GM21786 (cell line): ENCODE data around the gene ZNF423.

Experiments
- ATAC-seq: cut with Tn5 transposase; IDR thresholded peaks from one replicate; pipeline ENCODE4 v1.9.1; 2021; ENCODE audit not compliant: unreplicated experiment

The ZNF423 gene

DNA sequence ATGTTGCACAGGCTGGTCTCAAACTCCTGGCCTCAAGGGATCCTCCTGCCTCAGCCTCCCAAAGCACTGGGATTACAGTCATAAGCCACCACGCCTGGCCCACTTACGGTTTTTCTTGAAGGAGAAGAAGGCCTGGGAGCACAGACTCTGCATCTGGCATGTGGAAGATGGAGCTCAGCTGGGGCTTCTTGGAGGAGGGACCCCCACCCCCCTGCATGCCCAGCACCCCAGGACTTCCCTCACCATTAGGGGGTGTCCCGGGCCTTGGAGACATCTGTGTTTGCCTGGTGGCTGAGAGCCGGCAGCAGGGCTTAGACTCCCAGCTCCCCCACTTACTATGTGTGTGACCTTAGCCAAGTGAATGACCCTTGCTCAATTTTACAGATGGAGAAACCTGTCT lies 204.7 kb downstream of the ZNF423 start:
- ATAC-seq, result no peak

DNA sequence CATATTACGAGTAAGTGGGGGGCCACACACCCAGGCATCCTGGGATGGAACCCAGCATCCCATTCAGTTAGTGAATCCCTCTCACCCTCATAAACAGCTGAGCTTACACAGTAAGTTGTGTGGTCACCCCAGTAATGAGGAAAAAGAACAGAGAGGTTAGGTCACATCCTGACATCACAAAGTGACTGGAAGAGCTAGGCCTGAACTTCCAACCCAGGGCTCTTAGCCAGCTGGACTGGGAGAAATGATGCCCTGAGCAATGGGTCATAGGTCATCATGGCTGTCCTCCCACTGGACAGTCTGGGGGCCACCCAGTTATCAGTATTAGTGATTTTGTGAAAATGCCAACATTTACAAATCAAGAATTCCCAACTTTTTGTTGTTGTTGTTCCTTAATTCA lies 205.3 kb downstream of the ZNF423 start:
- ATAC-seq, result no peak

DNA sequence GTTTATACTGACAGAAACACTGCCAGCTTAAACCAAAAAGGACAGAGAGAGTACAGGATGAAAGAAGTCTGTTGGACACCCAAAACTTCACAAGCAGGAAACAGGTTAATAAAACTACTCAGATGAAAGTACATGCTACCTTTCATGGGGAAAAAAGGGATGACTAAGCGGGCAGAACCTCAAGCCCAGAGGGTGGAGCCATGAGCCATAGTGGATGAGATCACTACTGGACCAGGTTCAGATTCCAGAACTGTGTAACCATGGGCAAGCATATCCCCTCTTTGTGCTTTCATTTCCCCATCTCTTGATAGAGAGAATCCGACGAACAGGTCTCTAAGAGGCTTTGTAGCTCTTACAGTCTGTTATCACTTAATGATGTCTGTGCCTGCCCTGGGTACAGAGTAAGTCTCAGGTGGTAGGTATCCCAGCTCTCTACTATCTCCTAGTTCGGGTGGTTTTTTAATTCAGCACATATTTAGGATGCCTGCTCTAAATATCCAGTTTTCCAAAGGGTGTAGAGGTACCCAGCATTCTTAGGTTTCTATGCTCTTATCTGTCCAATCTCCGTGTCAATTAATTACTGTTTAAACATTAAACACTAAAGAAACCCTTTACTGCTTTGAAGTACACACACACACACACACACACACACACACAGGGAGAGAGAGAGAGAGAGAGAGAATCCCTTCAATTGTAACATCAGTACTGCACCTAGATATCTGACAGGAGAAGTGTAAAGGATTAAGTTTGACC lies 206.7 kb downstream of the ZNF423 start:
- ATAC-seq, result no peak

DNA sequence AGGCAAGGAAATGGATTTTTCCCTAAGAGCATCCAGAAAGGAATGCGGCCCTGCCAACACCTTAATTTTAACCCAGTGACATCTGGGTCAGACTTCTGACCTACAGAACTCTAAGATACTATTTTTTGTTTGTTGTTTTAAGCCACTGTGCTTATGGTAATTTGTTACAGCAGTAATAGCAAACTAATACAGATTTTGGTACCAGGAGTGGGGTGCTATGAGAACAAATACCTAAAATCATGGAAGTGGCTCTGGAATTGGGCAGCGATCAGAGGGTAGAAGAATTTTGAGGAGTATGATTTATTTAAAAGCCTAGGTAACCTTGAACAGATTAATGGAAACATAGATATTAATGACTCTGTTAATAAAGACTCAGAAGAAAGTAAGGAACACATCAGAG lies 208.2 kb downstream of the ZNF423 start:
- no peak for ATAC-seq

DNA sequence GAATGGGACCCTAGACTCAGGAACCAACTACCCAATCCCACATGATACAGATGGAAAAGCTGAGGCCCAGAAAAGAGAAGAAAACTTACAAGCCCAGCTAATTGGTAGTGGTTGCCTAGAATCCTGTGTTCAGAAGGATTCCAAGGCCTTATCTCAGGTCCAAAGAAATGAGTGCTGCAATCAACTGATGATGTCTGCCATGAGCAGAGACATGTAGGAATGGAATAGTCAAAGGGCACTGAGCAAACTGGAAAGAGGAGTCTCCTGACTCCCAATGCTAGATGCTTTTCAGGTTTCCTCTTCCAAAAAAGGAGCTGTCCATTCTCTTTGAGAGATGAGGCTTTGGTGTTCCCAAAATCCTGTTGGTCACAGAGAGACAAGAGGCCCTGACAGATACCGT lies 210.6 kb downstream of the ZNF423 start:
- ATAC-seq, result no peak

DNA sequence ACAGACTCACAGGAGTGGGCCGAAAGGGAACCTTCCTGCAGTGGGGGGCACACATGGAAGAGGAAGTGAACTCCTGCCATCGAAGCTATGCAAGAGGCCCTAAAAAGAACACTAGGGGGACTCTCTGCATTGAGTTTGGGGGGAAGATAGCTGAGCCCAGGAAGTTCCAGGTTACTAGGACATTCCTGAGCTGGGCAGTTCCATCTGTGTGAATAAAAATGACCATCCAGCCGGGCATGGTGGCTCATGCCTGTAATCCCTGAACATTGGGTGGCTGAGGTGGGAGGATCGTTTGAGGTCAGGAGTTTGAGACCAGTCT lies 211.8 kb downstream of the ZNF423 start:
- no peak for ATAC-seq

DNA sequence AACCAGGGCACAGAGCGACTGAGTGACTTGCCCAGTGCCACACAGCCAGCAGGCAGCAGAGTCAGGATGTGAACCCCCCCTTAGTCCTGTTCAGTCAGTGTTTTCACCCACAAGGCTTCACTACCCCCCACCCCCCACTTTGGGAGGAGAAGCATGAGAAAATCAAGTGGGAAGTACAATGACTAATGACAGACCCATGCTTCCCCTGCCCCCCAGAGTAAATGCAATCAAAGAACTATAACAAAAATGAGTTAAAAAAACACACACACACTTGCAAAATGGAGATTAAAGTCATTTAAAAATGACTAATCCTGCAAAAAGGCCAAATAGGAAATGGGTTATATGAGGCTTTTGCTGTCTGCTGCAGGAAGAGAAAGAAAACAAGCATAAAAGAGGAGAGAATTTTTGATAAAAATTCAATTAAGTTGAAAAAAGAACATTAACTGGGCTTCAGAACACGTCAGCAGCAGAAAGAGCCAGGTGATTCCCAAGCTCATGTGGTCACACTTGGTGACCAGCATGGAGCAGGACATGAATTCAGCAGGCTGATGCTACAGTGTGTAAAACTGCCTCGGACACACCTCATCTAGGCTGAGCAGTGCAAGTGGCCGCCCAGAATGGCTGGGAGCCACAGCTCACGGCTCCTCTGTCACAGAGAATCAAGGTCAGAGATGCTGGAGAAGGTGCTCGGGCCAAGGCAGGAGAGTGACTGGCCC lies 212.3 kb downstream of the ZNF423 start:
- ATAC-seq, result no peak

DNA sequence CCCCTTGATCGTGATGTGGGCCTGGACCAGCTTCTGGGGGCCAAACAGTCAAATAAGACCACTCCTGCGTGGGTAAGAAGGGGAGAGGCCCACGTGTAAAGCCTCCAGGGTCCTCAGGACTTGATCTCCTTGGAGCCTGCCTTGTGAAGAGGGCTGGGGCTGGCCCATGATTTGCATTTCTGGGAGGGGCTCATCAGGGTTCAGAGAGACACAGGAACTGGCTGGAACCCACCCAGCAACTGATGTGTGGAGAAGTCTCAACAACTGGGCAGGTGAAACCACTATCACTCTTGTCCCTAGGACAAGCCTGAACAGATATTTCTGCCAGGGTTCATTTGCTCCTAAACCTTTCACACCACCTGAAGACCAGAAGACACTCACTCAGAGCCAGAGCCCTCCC lies 214.7 kb downstream of the ZNF423 start:
- ATAC-seq, result no peak

DNA sequence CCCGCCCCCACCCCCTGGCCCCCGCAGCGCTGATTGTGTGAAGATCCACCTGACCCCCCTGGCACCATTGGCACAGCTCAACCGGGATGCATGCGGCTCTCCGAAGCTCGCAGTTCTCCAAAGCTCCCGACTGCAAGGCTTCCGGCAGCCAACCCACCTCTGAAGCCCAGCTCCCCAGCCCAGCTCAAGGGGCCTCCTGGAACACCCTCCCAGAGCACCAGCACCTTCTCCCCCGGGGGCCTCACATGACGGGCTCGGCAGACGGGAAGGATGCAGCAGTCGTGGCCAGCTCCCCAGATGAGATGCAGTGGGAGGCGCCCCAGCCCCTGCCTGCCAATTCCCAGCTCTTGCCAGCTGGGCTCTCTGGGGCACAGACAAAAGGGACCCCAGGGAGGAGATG lies 215.3 kb downstream of the ZNF423 start:
- no peak for ATAC-seq

DNA sequence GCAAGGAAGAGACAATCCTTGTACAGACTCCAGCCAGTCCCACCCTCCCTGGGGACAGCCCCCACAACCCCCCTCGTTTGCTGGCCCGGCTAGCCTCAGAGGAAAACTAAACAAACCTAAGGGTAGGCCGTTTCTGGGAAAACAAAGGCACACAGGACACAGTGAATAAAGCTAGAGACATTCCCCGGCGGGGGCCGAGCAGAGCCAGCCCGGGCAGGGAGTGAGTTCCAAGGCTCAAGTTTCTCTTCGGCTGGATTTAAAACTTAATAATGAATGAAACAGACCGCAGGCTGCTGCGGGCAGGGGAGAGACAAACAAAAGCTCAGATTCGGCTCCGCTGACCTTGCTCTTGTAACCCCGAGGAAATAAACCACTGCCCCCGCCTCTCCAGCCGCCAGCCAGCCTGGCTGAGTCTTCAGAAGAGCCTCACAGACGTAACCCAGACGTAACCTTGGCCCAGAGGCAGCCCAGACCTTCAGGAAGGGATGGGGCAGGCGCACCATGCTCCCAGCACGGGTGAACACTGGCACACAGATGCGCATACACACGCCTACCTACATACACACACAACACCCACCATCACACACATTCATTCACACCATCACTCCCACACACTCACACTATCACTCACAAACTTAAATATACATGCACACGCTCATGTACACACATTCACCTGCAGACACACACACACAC lies 216.0 kb downstream of the ZNF423 start:
- ATAC-seq, result no peak

DNA sequence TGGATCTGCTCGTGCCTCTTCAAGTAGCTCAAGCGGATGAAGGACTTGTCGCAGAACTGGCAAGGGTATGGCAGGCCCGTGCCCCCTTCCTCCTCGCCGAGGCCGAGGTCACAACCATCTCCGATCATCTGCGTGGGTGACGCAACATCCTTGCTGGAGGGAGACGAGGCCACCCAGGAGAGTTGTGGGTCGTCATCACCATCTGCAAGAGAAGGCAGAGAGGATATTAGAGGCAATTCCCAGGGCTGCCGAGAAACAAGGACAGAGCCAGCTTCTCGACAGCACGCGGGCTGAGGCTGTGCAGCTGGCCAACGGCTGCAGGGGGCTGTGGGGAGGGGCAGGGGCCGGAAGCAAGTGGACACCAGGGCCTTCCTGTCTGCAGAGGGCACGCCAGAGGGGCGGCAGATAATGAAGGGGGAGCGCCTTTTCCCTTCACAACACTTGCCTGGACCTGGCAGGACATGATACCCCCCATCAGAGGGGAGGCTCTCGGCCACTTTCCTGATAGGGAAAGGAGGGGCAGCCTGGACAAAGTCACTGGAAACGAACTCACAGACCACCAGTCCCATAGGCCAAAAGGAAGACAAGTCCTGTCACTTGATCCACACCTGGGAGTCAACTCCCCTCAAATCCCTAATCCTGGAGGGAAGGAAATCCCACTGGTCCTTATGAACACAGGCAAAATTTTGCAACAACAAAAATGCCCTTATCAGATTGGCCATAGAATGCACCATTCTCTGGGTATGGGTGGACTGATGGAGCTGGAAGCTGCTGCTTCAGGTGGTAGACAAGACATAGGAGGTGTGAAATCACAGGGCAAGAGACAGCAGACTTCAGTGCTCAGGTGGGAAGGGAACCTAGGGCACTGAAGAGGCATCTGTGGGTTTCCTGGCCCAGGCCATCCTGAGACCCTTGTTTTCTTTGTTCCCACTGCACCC lies 217.0 kb downstream of the ZNF423 start:
- ATAC-seq, result no peak

DNA sequence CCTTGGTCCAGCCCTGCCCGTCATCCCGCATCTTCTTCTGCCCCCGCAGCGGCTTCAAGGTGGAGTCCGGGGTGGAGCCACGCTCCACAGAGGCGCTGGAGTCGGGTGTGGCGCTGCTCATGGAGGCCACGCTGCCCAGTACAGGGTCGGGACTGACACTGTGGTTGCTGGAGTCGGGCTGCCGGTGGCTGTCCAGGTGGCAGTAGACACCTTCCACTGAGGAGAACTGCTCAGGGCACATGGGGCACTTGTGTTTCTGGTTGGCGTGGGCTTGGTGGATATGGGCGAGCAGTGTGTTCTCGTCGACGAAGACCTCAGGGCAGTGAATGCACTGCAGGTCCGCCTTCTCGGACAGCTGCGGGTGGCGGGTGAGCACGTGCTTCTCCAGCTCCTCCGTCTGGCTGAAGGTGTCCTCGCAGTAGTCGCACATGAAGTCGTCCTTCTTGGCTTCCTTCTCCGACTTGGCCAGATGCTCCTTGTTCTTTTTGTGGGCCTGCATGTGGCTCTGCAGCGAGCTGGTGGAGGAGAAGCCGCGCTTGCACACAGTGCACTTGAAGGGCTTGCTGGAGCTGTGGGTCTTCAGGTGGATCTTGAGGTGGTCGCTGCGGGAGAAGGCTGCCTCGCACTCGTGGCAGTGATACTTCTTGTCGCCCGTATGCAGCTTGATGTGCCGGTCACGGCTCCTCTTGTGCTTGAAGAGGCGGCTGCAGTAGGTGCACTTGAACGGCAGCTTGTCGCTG lies 217.8 kb downstream of the ZNF423 start:
- no peak for ATAC-seq

DNA sequence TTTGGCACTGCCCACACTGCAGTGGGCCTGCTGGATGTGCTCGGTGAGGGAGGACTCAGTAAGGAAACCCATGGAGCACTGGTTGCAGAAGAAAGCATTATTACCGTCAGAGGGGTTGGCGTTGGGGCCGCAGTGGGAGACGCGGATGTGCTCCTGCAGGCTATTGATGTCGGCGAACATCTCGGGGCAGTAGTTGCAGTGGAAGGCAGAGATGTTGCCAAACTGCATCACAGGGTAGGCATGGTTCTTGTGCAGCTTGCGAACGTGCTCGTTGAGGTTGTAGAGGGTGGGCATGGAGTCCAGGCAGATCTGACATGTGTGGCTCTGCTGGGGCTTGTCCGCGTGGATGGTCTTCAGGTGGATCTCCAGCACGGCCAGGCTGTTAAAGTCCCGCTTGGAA lies 218.4 kb downstream of the ZNF423 start:
- no peak for ATAC-seq

DNA sequence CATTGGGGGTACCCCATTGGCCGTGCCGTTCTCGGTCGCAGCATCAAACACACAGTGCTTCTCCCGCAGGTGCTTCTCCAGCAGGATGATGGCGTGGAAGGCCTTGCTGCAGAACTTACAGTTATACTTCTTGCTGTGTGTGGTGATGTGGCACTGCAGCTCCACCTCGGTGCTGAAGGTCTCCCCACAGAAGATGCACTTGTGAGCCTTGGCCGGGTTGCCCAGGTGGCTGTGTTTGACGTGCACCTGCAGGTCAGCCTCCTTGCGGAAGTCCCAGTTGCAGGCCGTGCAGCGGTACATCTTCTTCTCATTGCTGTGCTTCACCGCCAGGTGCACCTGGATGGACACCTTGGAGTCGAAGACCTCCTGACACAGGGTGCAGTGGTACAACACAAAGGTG lies 219.3 kb downstream of the ZNF423 start:
- no peak for ATAC-seq

DNA sequence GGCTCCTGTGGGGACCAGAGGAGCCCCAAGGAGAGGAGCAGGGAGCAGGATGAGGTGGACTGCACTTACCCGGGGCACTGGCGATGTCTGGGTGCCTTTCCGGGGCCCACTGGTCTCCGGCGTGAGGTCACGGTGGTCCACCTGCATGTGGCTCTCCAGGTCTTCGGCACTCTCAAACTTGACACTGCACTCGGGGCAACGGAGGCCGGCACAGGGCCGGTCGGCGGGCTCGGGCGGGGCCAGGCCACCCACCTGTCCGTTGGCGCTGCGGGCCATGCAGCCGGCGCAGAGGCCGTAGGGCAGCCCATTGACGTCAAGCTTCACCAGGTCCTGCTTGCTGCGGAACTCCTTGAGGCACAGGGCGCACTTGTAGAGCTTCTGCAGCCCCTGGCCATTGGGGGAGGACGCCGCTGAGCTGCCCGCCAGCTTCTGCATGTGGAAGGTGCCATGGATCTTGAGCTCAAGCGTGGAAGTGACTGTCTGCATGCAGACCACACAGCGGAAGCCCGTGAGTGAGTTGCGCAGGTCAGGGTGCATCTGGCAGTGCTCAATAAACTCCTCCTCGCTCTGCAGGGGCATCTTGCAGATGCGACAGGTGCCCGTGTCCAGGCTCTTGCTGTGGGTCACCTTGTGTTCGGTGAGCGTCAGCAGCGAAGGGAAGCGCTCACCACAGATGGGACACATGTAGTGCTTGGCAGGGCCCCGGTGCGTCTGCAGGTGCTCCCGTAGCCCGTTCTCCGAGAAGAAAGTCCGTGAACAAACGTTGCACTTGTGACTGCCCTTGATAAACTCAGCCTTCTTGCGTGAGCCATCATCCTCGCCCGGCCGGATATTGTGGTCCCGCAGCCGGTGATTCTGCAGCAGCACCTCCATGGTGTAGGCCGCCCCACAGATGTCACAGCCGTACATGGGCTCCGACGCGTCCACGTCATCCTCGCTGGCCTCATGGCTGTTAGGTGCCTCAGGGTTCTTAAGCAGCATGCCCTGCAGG lies 220.0 kb downstream of the ZNF423 start:
- ATAC-seq, result no peak

DNA sequence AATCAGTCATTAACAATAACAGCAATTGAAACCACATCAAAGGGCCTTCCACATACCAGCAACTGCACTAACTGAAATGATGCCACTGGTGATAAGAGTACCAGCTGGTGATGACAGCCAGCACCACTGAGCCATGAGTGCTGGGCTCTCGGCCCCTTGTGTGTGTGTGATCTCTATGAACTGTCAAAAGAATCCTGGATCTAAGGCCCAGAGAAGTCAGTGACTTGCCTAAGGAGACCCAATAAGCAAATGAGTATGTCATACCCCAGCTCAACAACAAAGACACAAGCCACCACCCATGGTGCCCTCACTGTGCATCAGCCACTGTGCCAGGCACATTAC lies 220.9 kb downstream of the ZNF423 start:
- ATAC-seq, result no peak

DNA sequence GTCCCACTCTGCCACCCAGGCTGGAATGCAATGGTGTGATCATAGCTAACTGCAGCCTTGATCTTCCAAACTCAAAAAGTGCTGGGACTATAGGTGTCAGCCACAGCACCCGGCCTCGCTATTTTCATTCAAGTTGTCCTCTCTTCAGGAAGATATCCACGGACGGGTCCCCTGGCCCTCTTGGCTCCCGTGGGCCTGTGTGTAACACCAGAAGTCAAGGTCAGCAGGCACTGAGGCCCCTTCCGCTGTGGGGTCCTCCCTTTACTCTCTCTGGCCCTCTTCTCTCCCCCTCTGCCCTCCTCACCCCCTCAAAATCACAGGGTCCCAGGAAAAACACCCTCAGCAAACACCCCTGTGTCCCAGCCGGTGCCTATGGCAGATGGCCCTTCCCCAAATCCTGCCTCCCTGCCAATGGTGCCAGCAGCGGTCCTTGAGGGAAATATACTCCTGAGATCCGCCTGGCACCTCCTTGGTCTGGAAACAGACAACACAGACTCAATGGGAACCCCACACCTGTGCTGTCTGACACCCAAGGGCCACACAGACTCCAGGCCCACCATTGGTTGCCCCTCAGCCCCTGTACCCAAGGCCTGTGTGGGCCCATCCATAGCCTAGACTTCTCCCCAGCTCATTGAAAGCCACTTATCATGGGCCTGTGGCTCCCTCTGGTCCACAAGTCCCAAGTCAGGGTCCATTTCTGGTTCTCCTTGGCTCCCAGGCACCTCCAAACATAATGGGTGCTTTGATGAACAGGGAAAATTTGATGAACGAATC lies 221.5 kb downstream of the ZNF423 start:
- ATAC-seq, result no peak

DNA sequence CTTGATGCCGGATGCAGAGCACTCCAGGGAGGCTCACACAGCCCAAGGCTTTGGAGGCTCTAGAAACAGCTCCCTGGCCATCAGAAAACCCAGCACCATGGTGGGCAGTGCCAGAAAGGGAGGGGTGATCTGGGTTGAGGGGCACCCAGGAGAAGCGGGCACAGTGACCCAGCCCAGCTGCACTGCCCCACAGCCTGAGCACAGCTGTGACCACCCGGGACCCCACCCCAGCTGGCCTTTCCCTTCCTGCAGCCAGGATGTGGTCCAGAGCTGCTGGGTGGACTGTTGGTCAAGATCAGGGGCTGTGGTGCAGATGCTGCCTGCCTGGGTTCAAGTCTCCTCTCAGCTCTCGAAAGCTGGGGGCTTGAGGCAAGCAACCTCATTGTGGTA lies 223.1 kb downstream of the ZNF423 start:
- no peak for ATAC-seq
